IPS DF 6.9 (cell line): ENCODE measurements around the gene LZTR1.

Experiments
- DNase-seq: peaks from one replicate; pipeline ENCODE4 v3.0.0-alpha.2; 2013; ENCODE audit warnings: low read depth, low spot score
- H3K27ac ChIP-seq: one replicate; pipeline ENCODE4 v1.5.1; 2013; ENCODE audit warnings: low read length, control low read depth
- H3K27me3 ChIP-seq: 2 replicates; pipeline ENCODE4 v1.6.1; 2013; ENCODE audit warnings: mild to moderate bottlenecking, low read length; ENCODE audit not compliant: control insufficient read depth, insufficient read depth
- H3K36me3 ChIP-seq: 2 replicates; pipeline ENCODE4 v1.6.1; 2013; ENCODE audit warnings: low read length; ENCODE audit not compliant: control insufficient read depth, insufficient read depth
- H3K4me1 ChIP-seq: 2 replicates; pipeline ENCODE4 v1.6.1; 2013; ENCODE audit warnings: low read length; ENCODE audit not compliant: control insufficient read depth, insufficient read depth
- H3K4me3 ChIP-seq: 2 replicates; pipeline ENCODE4 v1.5.1; 2013; ENCODE audit warnings: mild to moderate bottlenecking, low read length
- H3K9me3 ChIP-seq: 2 replicates; pipeline ENCODE4 v1.6.1; 2013; ENCODE audit warnings: low read length, inconsistent platforms; ENCODE audit not compliant: control insufficient read depth, insufficient read depth
- WGBS: extraction: QIAGEN DNeasy Blood & Tissue Kit; methylation state at CpG from one replicate; pipeline ENCODE4 v1.1.7; 2013; ENCODE audit warnings: mixed read lengths, missing lambda C conversion rate; ENCODE audit not compliant: insufficient read length, insufficient coverage; 5-methylcytosine and 5-hydroxymethylcytosine counted together

The LZTR1 gene

GRCh38 chr22:20951151-20951931, 30.8 kb upstream of the LZTR1 start:
- H3K36me3 ChIP-seq, result peaks cover 18% of the 10 kb centered on the region; the same call in 1 of the 2 replicates
- H3K4me1 ChIP-seq, result peaks cover 1% of the 10 kb centered on the region; the same call in 1 of the 2 replicates
- H3K9me3 ChIP-seq, result no peaks in the 10 kb centered on the region
- H3K27ac ChIP-seq, result no peak overlapping the region
- WGBS, result no CpG with 5 or more reads among the region's 10 CpGs
- no peak for DNase-seq
- no peak overlapping the region for H3K4me3 ChIP-seq
- no peaks in the 10 kb centered on the region for H3K27me3 ChIP-seq

DNA sequence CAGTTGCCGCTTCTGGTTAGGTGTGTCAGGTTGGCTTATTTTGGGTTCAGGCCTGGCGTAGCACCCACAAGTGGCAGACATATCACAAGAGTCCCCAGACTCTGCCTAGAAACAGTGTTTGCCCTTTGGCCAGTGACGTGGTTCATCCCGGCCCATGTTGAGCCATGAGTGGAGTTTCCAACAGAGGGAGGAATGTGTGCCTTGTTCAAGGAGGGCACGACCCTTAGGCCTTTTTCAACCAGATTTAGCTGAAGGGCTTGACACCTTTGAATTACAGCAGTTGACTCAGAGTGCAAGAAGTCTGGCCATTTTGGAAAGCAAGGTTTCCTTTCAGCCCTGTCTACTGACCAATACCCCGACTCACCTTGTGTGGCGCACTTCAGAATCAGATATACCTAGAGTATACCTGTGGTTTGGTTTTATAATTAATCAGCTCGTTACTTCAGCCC, 30.1 kb upstream of the LZTR1 start:
- no peak overlapping the region for H3K4me3 ChIP-seq
- H3K27me3 ChIP-seq, result no peaks in the 10 kb centered on the region
- H3K4me1 ChIP-seq, result peaks cover 3% of the 10 kb centered on the region; the same call in 1 of the 2 replicates
- no peaks in the 10 kb centered on the region for H3K9me3 ChIP-seq
- no peak overlapping the region for H3K27ac ChIP-seq
- DNase-seq, result no peak
- WGBS, result no CpG with 5 or more reads among the region's 8 CpGs
- peaks cover 18% of the 10 kb centered on the region; the same call in 1 of the 2 replicates for H3K36me3 ChIP-seq

- Histone ChIP-seq H3K4me1 (peaks cover 3% of the 10 kb centered on the region; the same call in 1 of the 2 replicates), H3K36me3 (peaks cover 18% of the 10 kb centered on the region; the same call in 1 of the 2 replicates), H3K4me3 (no peak overlapping the region), H3K9me3 (no peaks in the 10 kb centered on the region), H3K27me3 (no peaks in the 10 kb centered on the region), H3K27ac (no peak overlapping the region)
- no CpG with 5 or more reads among the region's 13 CpGs for WGBS
- DNase-seq, result no peak
These were observed 29.4 kb upstream of the LZTR1 start for GRCh38 chr22:20952544-20953341.

DNA sequence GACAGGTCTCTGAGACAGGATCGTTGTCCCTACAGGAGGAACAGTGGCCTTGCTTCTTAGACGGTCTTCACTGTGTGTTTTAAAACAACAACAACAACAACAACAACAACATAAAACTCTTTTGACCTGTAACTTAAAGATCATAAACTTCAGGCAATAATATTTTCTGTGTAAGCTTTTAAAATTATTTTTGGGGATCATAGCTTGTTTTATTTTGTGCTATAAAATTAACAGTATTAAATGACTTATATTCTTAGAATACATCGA, 28.8 kb upstream of the LZTR1 start:
- Histone ChIP-seq H3K27ac (no peak overlapping the region), H3K9me3 (no peaks in the 10 kb centered on the region), H3K4me1 (peaks cover 3% of the 10 kb centered on the region; the same call in 1 of the 2 replicates), H3K36me3 (peaks cover 18% of the 10 kb centered on the region; the same call in 1 of the 2 replicates), H3K4me3 (no peak overlapping the region), H3K27me3 (no peaks in the 10 kb centered on the region)
- WGBS, result no CpG with 5 or more reads among the region's 3 CpGs
- no peak for DNase-seq

DNA sequence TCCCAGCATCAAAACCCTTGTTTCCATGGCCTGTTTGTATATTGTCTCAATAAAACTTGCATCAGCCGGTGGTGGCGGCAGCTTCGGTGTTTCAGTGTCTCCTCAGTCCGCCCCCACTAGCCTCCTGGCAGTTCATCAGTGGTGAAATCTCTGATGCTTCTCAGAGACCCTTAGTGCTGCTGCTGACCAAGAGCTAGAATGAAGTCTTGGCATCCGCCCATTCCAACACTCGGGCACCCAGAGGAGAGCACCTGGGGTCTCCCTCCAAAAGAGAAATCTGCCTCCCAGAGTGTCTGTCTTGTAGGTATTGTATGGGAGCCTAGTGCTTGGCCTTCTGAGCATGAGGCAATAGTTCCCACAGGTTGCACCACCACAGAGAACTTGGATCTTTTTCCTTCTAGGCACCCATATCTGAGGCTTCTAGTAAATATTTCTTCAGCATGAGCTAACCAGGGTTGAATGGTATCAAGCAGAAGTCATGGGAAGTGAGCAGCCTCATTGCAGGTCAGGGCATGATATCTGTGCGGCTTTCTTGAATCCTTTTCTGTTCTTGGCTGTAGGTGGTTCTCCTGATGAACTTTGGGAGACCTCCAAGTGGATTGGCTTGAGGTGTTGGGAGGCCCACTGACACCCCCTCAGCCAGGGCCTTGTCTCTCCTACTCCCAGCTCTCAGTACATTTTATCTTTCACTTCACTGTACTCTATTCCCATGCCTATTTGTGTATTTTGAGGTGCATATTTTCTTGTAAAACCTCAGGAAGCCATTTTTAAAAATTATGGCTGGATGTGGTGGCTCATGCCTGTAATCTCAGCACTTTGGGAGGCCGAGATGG, 28.2 kb upstream of the LZTR1 start:
- WGBS, result no CpG with 5 or more reads among the region's 8 CpGs
- Histone ChIP-seq H3K27ac (no peak overlapping the region), H3K4me1 (peaks cover 3% of the 10 kb centered on the region; the same call in 1 of the 2 replicates)

GRCh38 chr22:20955548-20955947, 26.5 kb upstream of the LZTR1 start:
- no peaks in the 10 kb centered on the region for H3K27me3 ChIP-seq
- no peak overlapping the region for H3K27ac ChIP-seq
- WGBS, result no CpG with 5 or more reads among the region's 7 CpGs
- H3K9me3 ChIP-seq, result no peaks in the 10 kb centered on the region
- peaks cover 3% of the 10 kb centered on the region; the same call in 1 of the 2 replicates for H3K4me1 ChIP-seq
- H3K4me3 ChIP-seq, result no peak overlapping the region
- no peak for DNase-seq
- 0 out of 2 replicates have a peak, but pooled peaks cover 10% of the 10 kb centered on the region for H3K36me3 ChIP-seq

More for the DNA sequence above, 28.2 kb upstream of the LZTR1 start:
- Histone ChIP-seq H3K4me3 (no peak overlapping the region), H3K9me3 (no peaks in the 10 kb centered on the region), H3K36me3 (peaks cover 18% of the 10 kb centered on the region; the same call in 1 of the 2 replicates), H3K27me3 (no peaks in the 10 kb centered on the region)
- no peak for DNase-seq

DNA sequence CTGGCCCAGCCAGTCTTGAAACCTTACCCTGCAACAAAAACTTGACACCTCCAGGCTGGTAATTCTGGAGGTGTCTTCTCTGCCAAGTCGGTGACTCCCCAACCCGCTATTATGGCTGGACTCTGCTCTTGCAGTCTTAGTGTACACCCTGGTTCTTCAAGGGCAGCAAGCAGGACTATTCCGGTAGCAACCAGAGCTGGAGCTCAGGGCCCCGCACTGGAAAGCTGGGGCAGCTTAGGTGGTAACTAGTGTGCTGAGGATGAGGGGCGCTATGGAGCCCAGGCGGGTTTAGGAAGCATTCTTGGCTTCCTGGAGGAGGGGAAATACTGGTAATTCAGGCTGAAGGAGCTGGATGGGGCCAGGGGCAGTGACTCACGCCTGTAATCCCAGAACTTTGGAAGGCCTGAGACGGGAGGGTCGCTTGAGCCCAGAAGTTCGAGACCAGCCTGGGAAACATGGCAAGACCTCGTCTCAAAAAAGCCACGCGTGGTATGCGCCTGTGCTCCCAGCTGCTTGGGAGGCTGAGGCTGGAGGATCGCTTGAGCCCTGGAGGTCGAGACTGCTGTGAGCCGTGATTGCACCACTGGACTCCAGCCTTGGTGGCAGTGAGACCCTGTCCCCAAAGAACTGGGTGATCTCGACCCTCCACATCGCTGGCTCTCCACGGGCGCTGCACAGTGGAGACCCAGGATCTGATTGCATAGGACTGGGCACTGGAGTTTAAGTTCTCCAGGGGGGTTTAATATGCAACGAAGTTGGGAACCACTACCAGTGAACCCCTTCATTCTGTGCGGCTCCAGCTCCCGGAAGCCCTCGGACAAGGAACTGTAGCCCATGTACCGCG, 25.6 kb upstream of the LZTR1 start:
- peak; percentile 54 for DNase-seq
- H3K36me3 ChIP-seq, result 0 out of 2 replicates have a peak, but pooled peaks cover 5% of the 10 kb centered on the region
- peak overlapping the region; percentile 71; the same call in 1 of the 2 replicates for H3K4me3 ChIP-seq
- WGBS, result no CpG with 5 or more reads among the region's 27 CpGs
- no peaks in the 10 kb centered on the region for H3K27me3 ChIP-seq
- H3K9me3 ChIP-seq, result no peaks in the 10 kb centered on the region
- peaks cover 3% of the 10 kb centered on the region; the same call in 1 of the 2 replicates for H3K4me1 ChIP-seq
- H3K27ac ChIP-seq, result no peak overlapping the region

- Histone ChIP-seq H3K4me1 (peaks cover 3% of the 10 kb centered on the region; the same call in 1 of the 2 replicates), H3K4me3 (peak overlapping the region; percentile 71), H3K27me3 (no peaks in the 10 kb centered on the region), H3K36me3 (0 out of 2 replicates have a peak, but pooled peaks cover 2% of the 10 kb centered on the region), H3K9me3 (no peaks in the 10 kb centered on the region), H3K27ac (no peak overlapping the region)
- no CpG with 5 or more reads among the region's 59 CpGs for WGBS
- DNase-seq, result no peak
These were observed 24.9 kb upstream of the LZTR1 start for GRCh38 chr22:20957102-20957682.
